Heart left ventricle (tissue), 16 donors: Measurements from ENCODE around the gene NTRK3. TPM values are rescaled to one million over a fixed set of nuclear protein-coding genes. Genes with fewer than 3 reads are reported as not detected.

Experiments used
- ATAC-seq, 4 donors: fragments of 200-7000 bp; cut with Tn5 transposase; one replicate each; pipeline ENCODE4 v1.9.1; 2020 to 2022; ENCODE audit warnings: moderate library complexity in 4 of 4, mild to moderate bottlenecking in 3 of 4, moderate number of reproducible peaks in 1 of 4
- DNase-seq, 5 donors: peaks; one replicate each; pipeline ENCODE4 v3.0.0-alpha.2; 2020
- H3K27ac ChIP-seq, 12 donors: fragments of 200-600 bp; sonication (generic) in 4 of 12; one replicate each; pipeline versions ENCODE4 v1.5.0 to v1.8.0; 2016 to 2022; ENCODE audit warnings: mild to moderate bottlenecking in 2 of 12
- H3K27me3 ChIP-seq, 9 donors: fragments of 200-600 bp; sonication (generic) in 2 of 9; one replicate each; pipeline versions ENCODE4 v1.5.1 to v1.8.0; 2016 to 2022; ENCODE audit warnings: mild to moderate bottlenecking in 3 of 9
- H3K36me3 ChIP-seq, 9 donors: fragments of 200-600 bp; sonication (generic) in 2 of 9; one replicate each; pipeline versions ENCODE4 v1.5.0 to v1.8.0; 2018 to 2022; ENCODE audit warnings: mild to moderate bottlenecking in 2 of 9
- H3K4me1 ChIP-seq, 12 donors: fragments of 200-600 bp; sonication (generic) in 4 of 12; one replicate each; pipeline versions ENCODE4 v1.5.0 to v1.8.0; 2016 to 2022; ENCODE audit warnings: mild to moderate bottlenecking in 3 of 12
- H3K4me3 ChIP-seq, 12 donors: fragments of 200-600 bp; sonication (generic) in 4 of 12; one replicate each; pipeline versions ENCODE4 v1.5.0 to v1.8.0; 2017 to 2022; ENCODE audit warnings: mild to moderate bottlenecking in 9 of 12, moderate library complexity in 4 of 12
- H3K9me3 ChIP-seq, 12 donors: fragments of 200-600 bp; sonication (generic) in 4 of 12; one replicate each; pipeline versions ENCODE4 v1.5.0 to v1.8.0; 2016 to 2022; ENCODE audit warnings: mild to moderate bottlenecking in 1 of 12
- CTCF ChIP-seq, 12 donors: fragments of 200-600 bp; sonication (generic) in 4 of 12; IDR thresholded peaks; one replicate each; pipeline versions ENCODE4 v1.5.0 to v1.8.0; 2018 to 2022; ENCODE audit warnings: antibody characterized with exemption in 12 of 12, mild to moderate bottlenecking in 5 of 12
- POLR2A ChIP-seq, 2 donors: fragments of 450-650 bp; IDR thresholded peaks; one replicate each; pipeline ENCODE4 v1.6.1; 2017; ENCODE audit warnings: antibody characterized with exemption in 2 of 2, mild to moderate bottlenecking in 2 of 2, moderate library complexity in 2 of 2
- WGBS, 4 donors: extraction: QIAGEN DNeasy Blood & Tissue Kit in 2 of 4; methylation state at CpG; one replicate each; pipeline versions ENCODE4 v1.1.5 to v1.1.7; 2013 to 2018; 5-methylcytosine and 5-hydroxymethylcytosine counted together
- intact Hi-C, 10 donors: fragments of 100-400 bp; cut with DNase I; formaldehyde crosslinking; loops; one replicate each; pipeline versions ENCODE4 v1.11.1 to v1.14.2; 2022
- polyA plus RNA-seq, 2 donors: library from polyadenylated mRNA; stranded (reverse); fragments of 200-250 nt; gene quantifications; one replicate each; pipeline ENCODE4 v1.2.3, GENCODE V29; 2013
- total RNA-seq, 9 donors: library from RNA; depleted of rRNA in 2 of 9; stranded (reverse); fragments of >200 nt in 2 of 9; fragmentation: NEBNext Ultra II Directional in 3 of 9; extraction: Animal tissue kit (Norgen Biotek cat#: 25700) in 3 of 9; gene quantifications; one replicate each; pipeline versions ENCODE4 v1.1.0 to v1.2.4, GENCODE V29; 2016 to 2023
- donor health status: ischemic (EF 13 %, LVEDD 7.1; RV severe dilation, severe dysfunction).
- donor health status: healthy with polysubstance abuse.
- donor health status: DM: no; HTN: yes; CAD: no.
- donor health status: DM: no; HTN: no; CAD: no.
- donor health status: ischemic (EF 25% LVEDD 6.9; RV normal size, moderate dysfunction).
- donor health status: ischemic (EF 25% LVEDD 5.7; RV mildly dilated, moderate dysfunction).
- donor health status: healthy.
- donor health status: DM: yes; HTN: yes; CAD: no.
- donor health status: ischemic (EF 35%, LVEDD 5.7; RV mildly dilated, moderate dysfunction).
- donor health status: nonischemic (EF 11% LVEDD 7.7; RV severe dilation, severe dysfunction).
- donor health status: DM: yes; HTN: yes; CAD: no.
- donor health status: PGD.
- donor health status: ischemic (EF 29% LVEDD 5.4; RV normal size, mild dysfunction).
- donor health status: nonischemic (EF 23%, LVEDD 6.1; RV moderate dilation, normal function).

NTRK3 gene
- total and polyA plus RNA-seq, 11 donors = 0.53 to 6.8 (median 2.0) TPM

- ATAC-seq = no peak
- DNase-seq = no peak
- Histone ChIP-seq H3K27ac (no peak overlapping the region), H3K27me3 (peaks cover 0 to 4% (median 0%) of the 10 kb centered on the region in 9 donors), H3K4me1 (no peaks in the 10 kb centered on the region), H3K4me3 (no peak overlapping the region), H3K9me3 (no peaks in the 10 kb centered on the region), H3K36me3 (no peaks in the 10 kb centered on the region)
- intact Hi-C loops = no loop called here
- WGBS, 4 donors = 18 to 34% (median 25%) methylated on average over 3 to 4 of the region's 4 CpGs
- TF ChIP-seq POLR2A (IDR thresholded peaks at IDR 0.05) = no peak
Measured at GRCh38 chr15:88174571-88174970, 82.0 kb downstream of the NTRK3 start.

DNA sequence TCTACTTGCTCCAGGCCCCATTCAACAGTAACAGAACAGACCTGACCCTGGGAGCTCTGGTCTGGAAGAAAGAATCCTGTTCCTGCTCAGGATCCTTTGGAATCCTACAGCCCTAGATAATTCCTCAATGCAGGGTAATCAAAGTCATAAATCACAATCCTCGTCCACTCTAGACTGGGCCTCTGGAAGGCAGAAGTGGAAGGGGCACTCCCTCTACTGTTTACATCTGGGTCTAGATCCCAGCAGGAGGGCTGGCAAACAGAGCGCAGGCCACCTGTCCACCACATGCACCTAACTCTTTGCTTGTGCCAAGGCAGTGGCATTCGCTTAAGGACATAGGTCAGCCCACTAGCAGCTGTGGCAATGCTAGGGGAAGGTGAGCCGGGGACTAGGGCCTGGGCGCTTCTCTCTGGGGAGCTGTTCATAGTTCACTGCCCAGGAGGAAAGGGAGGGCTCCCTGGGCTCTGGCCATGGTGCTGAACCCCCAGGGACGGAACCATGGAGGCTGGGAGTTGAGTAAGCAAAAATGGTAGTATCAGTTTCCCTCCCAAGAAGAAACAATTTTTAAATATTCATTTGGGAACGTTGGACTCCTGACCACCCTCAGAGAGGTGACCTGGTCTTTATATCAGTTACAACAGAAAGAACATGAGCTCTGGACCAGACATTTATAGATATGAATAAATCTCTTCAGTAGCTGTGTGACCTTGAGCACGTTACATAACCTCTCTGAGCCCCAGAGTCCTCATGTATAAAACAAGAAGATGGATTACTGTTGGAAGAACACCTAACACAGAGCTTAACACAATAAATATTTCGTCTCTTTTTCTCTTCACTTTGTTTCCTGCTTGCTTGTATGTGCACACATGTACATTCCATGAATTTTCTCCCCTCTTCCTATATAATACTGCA, 90.2 kb downstream of the NTRK3 start:
- 36 to 41% (median 39%) methylated on average over 6 to 9 of the region's 9 CpGs for WGBS, 4 donors
- Histone ChIP-seq H3K36me3 (no peaks in the 10 kb centered on the region), H3K4me1 (no peaks in the 10 kb centered on the region), H3K27me3 (no peaks in the 10 kb centered on the region), H3K4me3 (no peak overlapping the region), H3K27ac (no peak overlapping the region), H3K9me3 (no peaks in the 10 kb centered on the region)
- ATAC-seq (peak in 3 of 4 donors; percentile 61 to 72 (median 72)), DNase-seq (no peak)
- TF ChIP-seq POLR2A (IDR thresholded peaks at IDR 0.05) (no peak), CTCF (IDR thresholded peaks at IDR 0.05) (no peak)
- intact Hi-C loops = no loop called here

DNA sequence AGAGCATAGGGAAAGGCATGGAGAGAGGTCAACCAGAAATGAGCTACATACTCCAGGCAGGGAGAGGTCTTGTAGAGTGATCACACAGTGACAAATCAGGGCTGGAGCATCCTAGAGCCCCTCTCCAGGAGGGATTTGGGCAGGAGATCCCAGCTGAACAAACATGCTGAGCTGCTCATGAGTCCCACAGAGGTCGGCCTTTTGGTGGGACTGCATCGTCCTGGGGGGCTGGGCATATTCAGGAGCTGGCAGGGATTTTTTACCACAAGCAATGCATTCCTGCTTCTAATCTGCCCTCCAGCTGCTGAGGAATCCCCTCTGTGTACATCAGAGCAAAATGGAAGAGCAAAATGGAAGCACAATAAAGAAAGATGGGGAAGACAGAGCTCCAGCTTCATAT, 94.9 kb downstream of the NTRK3 start:
- Histone ChIP-seq H3K4me1 (no peaks in the 10 kb centered on the region), H3K36me3 (no peaks in the 10 kb centered on the region), H3K9me3 (no peaks in the 10 kb centered on the region), H3K27me3 (no peaks in the 10 kb centered on the region), H3K4me3 (no peak overlapping the region), H3K27ac (no peak overlapping the region)
- intact Hi-C loops = no loop called here
- no peak for ATAC-seq
- WGBS, 4 donors = 35 to 61% (median 51%) methylated on average over 2 of the region's 2 CpGs
- DNase-seq = no peak
- TF ChIP-seq POLR2A (IDR thresholded peaks at IDR 0.05) (no peak), CTCF (IDR thresholded peaks at IDR 0.05) (no peak)

GRCh38 chr15:88155310-88155709, 101.2 kb downstream of the NTRK3 start:
- intact Hi-C loops = no loop called here
- H3K27ac ChIP-seq = no peak overlapping the region
- H3K4me3 ChIP-seq = no peak overlapping the region
- no peak for TF ChIP-seq POLR2A (IDR thresholded peaks at IDR 0.05)
- no peak for TF ChIP-seq CTCF (IDR thresholded peaks at IDR 0.05)
- H3K27me3 ChIP-seq = no peaks in the 10 kb centered on the region
- DNase-seq = no peak
- no peaks in the 10 kb centered on the region for H3K4me1 ChIP-seq
- no peaks in the 10 kb centered on the region for H3K36me3 ChIP-seq
- WGBS, 4 donors = 52 to 60% (median 54%) methylated on average over 2 of the region's 2 CpGs
- no peak for ATAC-seq
- H3K9me3 ChIP-seq = peaks cover 0 to 4% (median 0%) of the 10 kb centered on the region in 12 donors
